Astrocyte (in vitro differentiated cells and primary cell): ENCODE data around the gene JAKMIP2.

Experiments
- CTCF ChIP-seq: IDR thresholded peaks from 2 replicates; pipeline ENCODE4 v1.5.1; 2011; ENCODE audit warnings: low read depth, mild to moderate bottlenecking, inconsistent platforms, low read length, moderate library complexity; ENCODE audit not compliant: insufficient read depth
- EZH2 ChIP-seq: IDR thresholded peaks from 2 replicates; pipeline ENCODE4 v1.6.1; 2012; ENCODE audit warnings: mild to moderate bottlenecking, low read length, inconsistent platforms; ENCODE audit not compliant: insufficient read depth

DNA sequence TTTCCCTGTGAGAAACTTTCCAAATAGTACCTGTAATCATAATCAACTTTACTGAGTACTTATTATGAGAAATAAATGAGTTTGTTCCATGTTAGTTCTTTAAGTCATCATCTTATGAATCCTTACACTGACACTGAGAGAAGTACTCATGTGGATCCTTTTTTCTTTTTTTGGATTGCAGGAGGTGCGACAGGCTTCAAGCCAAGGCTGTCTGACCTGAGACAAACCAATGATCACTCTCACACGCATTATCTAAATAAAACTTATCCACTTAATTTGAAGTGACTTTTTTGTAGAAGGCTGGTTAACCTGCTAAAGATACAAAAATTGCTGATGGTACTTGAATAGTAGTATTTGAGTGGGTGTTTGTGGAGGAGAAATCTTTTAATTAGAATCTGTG is 39.5 kb downstream of the JAKMIP2 start:
- TF ChIP-seq CTCF (no peak), EZH2 (no peak)
